Measurements from ENCODE around the gene ACOXL.

GRCh38 chr2:110827511-110827910 lies 95.1 kb downstream of the ACOXL start:
- TF ChIP-seq CTCF (IDR thresholded peaks at IDR 0.05; ENCODE audit: extremely low read depth in 1 of 2, insufficient read depth in 1 of 2, low read depth in 1 of 2, low read length in 2 of 2) (no peak), POLR2A (IDR thresholded peaks at IDR 0.05; ENCODE audit: low read depth, low read length) (no peak), EZH2 (IDR thresholded peaks at IDR 0.05; ENCODE audit: borderline replicate concordance, low read depth, low read length, severe bottlenecking) (no peak), JUN (IDR thresholded peaks at IDR 0.05; ENCODE audit: borderline replicate concordance, insufficient read depth, insufficient read length, low read depth) (no peak), POLR2AphosphoS5 (IDR thresholded peaks at IDR 0.05; ENCODE audit: insufficient read depth, low read depth, low read length) (no peak), MYC (IDR thresholded peaks at IDR 0.05; ENCODE audit: low read depth, low read length) (no peak), MAX (IDR thresholded peaks at IDR 0.05; ENCODE audit: insufficient read depth, insufficient read length) (no peak)
